Smooth muscle cell (in vitro differentiated cells): ENCODE measurements around the gene ITGB3BP. TPM values are rescaled to one million over a fixed set of nuclear protein-coding genes. Genes with fewer than 3 reads are reported as not detected.
"Not testable (repeated sequence)": the region's sequence is repeated elsewhere in the genome, so short reads cannot be mapped to it uniquely, and the experiment has no call there.

Experiments used
- DNase-seq: peaks from one replicate; lab custom pipeline; 2025; ENCODE audit not compliant: unreplicated experiment; lab: John Stamatoyannopoulos, UW
- H2AFZ ChIP-seq: fragments of 200-600 bp; sonication (generic); 2 replicates; pipeline ENCODE4 v1.6.0; 2016; ENCODE audit warnings: antibody characterized with exemption, low read depth, mild to moderate bottlenecking
- H3F3A ChIP-seq: fragments of 200-600 bp; sonication (generic); 2 replicates; pipeline ENCODE4 v1.6.0; 2017; ENCODE audit warnings: antibody characterized with exemption, low read depth
- H3K27ac ChIP-seq: fragments of 200-600 bp; sonication (generic); 2 replicates; pipeline ENCODE4 v1.5.1; 2016; ENCODE audit warnings: low read depth, mild to moderate bottlenecking
- H3K27me3 ChIP-seq: fragments of 200-600 bp; sonication (generic); 2 replicates; pipeline ENCODE4 v1.6.1; 2016; ENCODE audit warnings: low read depth, mild to moderate bottlenecking
- H3K36me3 ChIP-seq: fragments of 200-600 bp; sonication (generic); 2 replicates; pipeline ENCODE4 v1.5.1; 2016; ENCODE audit warnings: low read depth
- H3K4me1 ChIP-seq: fragments of 200-600 bp; sonication (generic); 2 replicates; pipeline ENCODE4 v1.5.1; 2016; ENCODE audit warnings: low read depth
- H3K4me2 ChIP-seq: fragments of 200-600 bp; sonication (generic); 2 replicates; pipeline ENCODE4 v1.6.0; 2016; ENCODE audit warnings: mild to moderate bottlenecking
- H3K4me3 ChIP-seq: fragments of 200-600 bp; sonication (generic); 2 replicates; pipeline ENCODE4 v1.5.1; 2016; ENCODE audit warnings: mild to moderate bottlenecking
- H3K79me2 ChIP-seq: fragments of 200-600 bp; sonication (generic); 2 replicates; pipeline ENCODE4 v1.6.0; 2016; ENCODE audit warnings: low read depth, mild to moderate bottlenecking
- H3K9ac ChIP-seq: fragments of 200-600 bp; sonication (generic); 2 replicates; pipeline ENCODE4 v1.6.0; 2016; ENCODE audit warnings: low read depth
- H3K9me3 ChIP-seq: fragments of 200-600 bp; sonication (generic); replicated peaks from 2 replicates; pipeline ENCODE4 v1.5.1; 2016; ENCODE audit warnings: low read depth
- H4K20me1 ChIP-seq: fragments of 200-600 bp; sonication (generic); 2 replicates; pipeline ENCODE4 v1.6.0; 2016; ENCODE audit warnings: low read depth
- WGBS: methylation state at CpG from one replicate; pipeline ENCODE4 v1.1.7; 2016; ENCODE audit warnings: low lambda C conversion rate; 5-methylcytosine and 5-hydroxymethylcytosine counted together
- polyA plus RNA-seq: library from polyadenylated mRNA; unstranded; fragments of >200 nt; fragmentation: Nextera tagmentation; extraction: Ambion mirVana; gene quantifications from 2 replicates; pipeline ENCODE4 v1.2.1, GENCODE V29; 2016
- total RNA-seq: library from RNA; depleted of rRNA; stranded (reverse); fragments of >200 nt; gene quantifications from 2 replicates; pipeline ENCODE4 v1.2.3, GENCODE V29; 2014
- TF ChIP-seq, protein P1 (sequence below): fragments of 200-600 bp; sonication (generic); IDR thresholded peaks from 2 replicates; pipeline ENCODE4 v1.5.1; 2017; ENCODE audit warnings: borderline replicate concordance, mild to moderate bottlenecking, antibody characterized with exemption; ENCODE audit not compliant: insufficient read depth, poor library complexity, severe bottlenecking

Gene ITGB3BP
- total and polyA plus RNA-seq, 2 experiments from 2014 or later = 27.7 to 35.5 TPM

DNA sequence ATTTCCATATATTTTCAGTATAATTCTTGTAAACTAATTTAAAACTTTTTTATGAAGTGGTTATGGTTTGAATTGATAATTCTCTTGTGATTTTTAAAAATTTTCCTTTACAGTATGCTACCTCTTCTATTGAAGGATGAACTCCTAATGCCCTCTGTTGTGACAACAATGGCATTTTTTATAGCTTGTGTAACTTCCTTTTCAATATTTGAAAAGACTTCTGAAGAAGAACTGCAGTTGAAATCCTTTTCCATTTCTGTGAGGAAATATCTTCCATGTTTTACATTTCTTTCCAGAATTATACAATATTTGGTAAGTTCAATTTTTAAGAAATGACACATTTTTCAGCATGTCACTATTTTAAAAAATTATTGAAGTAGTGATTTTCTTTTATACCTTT, 94.2 kb downstream of the ITGB3BP start:
- H3K9me3 ChIP-seq = no peaks in the 10 kb centered on the region
- no peak overlapping the region for H2AFZ ChIP-seq
- H3K27me3 ChIP-seq = no peaks in the 10 kb centered on the region
- no peaks in the 10 kb centered on the region for H4K20me1 ChIP-seq
- DNase-seq = no peak
- H3F3A ChIP-seq = no peaks in the 10 kb centered on the region
- no peaks in the 10 kb centered on the region for H3K79me2 ChIP-seq
- no peak overlapping the region for H3K4me3 ChIP-seq
- H3K36me3 ChIP-seq = peaks cover 14% of the 10 kb centered on the region
- H3K4me2 ChIP-seq = no peak overlapping the region
- H3K27ac ChIP-seq = no peak overlapping the region
- no peaks in the 10 kb centered on the region for H3K4me1 ChIP-seq
- H3K9ac ChIP-seq = no peak overlapping the region
- TF ChIP-seq, protein P1, sequence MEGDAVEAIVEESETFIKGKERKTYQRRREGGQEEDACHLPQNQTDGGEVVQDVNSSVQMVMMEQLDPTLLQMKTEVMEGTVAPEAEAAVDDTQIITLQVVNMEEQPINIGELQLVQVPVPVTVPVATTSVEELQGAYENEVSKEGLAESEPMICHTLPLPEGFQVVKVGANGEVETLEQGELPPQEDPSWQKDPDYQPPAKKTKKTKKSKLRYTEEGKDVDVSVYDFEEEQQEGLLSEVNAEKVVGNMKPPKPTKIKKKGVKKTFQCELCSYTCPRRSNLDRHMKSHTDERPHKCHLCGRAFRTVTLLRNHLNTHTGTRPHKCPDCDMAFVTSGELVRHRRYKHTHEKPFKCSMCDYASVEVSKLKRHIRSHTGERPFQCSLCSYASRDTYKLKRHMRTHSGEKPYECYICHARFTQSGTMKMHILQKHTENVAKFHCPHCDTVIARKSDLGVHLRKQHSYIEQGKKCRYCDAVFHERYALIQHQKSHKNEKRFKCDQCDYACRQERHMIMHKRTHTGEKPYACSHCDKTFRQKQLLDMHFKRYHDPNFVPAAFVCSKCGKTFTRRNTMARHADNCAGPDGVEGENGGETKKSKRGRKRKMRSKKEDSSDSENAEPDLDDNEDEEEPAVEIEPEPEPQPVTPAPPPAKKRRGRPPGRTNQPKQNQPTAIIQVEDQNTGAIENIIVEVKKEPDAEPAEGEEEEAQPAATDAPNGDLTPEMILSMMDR = no peak

DNA sequence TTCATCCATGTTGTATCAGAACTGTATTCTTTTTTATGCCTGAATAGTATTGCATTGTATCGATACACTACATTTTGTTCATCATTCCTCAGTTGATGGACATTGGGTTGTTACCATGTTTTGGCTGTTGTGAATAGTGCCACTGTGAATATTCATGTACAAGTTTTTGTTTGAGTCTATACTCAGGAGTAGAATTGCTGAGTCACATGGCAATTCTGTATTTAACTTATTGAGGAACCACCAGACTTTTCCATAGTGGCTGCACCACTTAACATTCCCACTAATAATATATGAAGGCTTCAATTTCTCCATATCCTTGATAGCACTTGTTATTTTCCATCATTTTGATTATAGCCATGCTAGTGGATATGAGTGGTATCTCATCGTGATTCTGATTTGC, 99.4 kb downstream of the ITGB3BP start:
- Histone ChIP-seq H3K4me1 (no peaks in the 10 kb centered on the region), H3K4me3 (no peak overlapping the region), H3K9ac (no peak overlapping the region), H3F3A (no peaks in the 10 kb centered on the region), H3K9me3 (no peaks in the 10 kb centered on the region), H3K79me2 (no peaks in the 10 kb centered on the region), H4K20me1 (no peaks in the 10 kb centered on the region), H3K36me3 (no peaks in the 10 kb centered on the region), H3K27me3 (no peaks in the 10 kb centered on the region), H3K27ac (no peak overlapping the region), H3K4me2 (no peak overlapping the region), H2AFZ (no peak overlapping the region)
- no peak for DNase-seq
- TF ChIP-seq, protein P1 = no peak
- WGBS = 92% methylated on average over 2 of the region's 2 CpGs

DNA sequence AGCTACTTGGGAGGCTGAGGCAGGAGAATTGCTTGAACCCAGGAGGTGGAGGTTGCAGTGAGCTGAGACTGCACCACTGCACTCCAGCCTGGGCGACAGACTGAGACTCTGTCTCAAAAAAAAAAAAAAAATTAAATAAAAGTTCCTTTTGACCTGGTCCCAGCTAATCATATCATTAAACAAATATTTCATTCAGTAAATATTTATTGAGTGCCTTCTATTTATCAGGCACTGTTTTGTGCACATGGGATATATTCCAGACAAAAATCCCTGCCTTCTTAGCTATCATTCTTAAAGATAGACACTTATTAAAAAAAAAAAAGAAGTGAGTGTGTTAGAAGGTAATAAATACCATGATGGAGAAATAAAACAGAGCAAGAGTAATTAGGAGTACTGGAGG, 102.3 kb downstream of the ITGB3BP start:
- 100% methylated on average over 1 of the region's 1 CpG for WGBS
- H3K9ac ChIP-seq = not testable (repeated sequence)

DNA sequence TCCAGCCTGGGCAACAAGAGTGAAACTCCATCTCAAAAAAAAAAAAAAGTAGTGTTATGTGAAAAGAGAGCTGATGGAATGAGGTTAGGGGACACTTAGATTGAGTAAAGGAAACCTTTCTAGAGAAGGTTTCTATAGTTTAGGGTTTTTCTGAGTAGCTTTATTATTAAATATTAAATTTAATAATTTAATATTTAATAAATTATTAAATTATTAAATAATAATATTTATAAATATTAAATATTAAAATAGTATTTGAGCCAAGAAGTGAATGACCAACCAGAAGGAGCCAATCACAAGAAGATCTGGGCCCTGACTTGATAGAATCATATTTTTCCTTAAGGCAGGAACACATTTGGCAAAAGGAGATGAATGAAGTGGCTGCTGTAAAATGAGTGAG, 104.9 kb downstream of the ITGB3BP start:
- no peak for DNase-seq
- Histone ChIP-seq H3F3A (no peaks in the 10 kb centered on the region), H3K27ac (no peak overlapping the region), H3K4me3 (no peak overlapping the region), H3K79me2 (no peaks in the 10 kb centered on the region), H3K36me3 (no peaks in the 10 kb centered on the region), H3K4me2 (no peak overlapping the region), H3K9me3 (no peaks in the 10 kb centered on the region), H3K4me1 (no peaks in the 10 kb centered on the region), H3K9ac (no peak overlapping the region), H4K20me1 (no peaks in the 10 kb centered on the region), H2AFZ (no peak overlapping the region), H3K27me3 (no peaks in the 10 kb centered on the region)
- TF ChIP-seq, protein P1 = no peak

More for the DNA sequence above, 102.3 kb downstream of the ITGB3BP start:
- not testable (repeated sequence) for H3K4me3 ChIP-seq, H3K27ac ChIP-seq, H3F3A ChIP-seq, DNase-seq, H2AFZ ChIP-seq, H3K27me3 ChIP-seq, H3K4me1 ChIP-seq, H3K36me3 ChIP-seq, H3K4me2 ChIP-seq, H3K9me3 ChIP-seq, H4K20me1 ChIP-seq, H3K79me2 ChIP-seq
